Measurements from ENCODE around the gene TOMM5.

Gene TOMM5

DNA sequence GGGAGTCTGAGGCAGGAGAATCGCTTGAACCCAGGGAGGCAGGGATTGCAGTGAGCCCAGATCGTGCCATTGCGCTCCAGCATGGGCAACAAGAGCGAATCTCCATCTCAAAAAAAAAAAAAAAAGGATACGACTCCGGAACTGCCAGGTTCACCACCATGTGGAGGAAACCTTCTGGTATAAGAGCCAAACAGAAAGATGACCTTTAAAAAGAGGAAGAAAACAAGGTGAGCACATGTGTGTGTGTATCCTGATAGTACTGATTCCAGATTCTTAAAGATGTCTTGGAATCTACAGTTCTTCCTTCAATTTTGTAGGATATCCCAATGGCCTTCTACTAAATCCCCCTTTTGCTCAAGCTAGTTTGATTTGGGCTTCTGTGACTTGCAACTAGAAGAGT, 49.9 kb downstream of the TOMM5 start:
- H3K9me3 ChIP-seq (ENCODE audit: control insufficient read depth in 1 of 2, low read length in 2 of 2): no peaks in the 10 kb centered on the region
- H3K27me3 ChIP-seq (ENCODE audit: low read depth, low read length): no peaks in the 10 kb centered on the region
- no peak overlapping the region for H3K27ac ChIP-seq (ENCODE audit: low read length)
- H3K4me3 ChIP-seq (ENCODE audit: low read depth in 1 of 2, low read length in 2 of 2): no peak overlapping the region
- H3K36me3 ChIP-seq (ENCODE audit: control insufficient read depth in 1 of 2, insufficient read depth in 2 of 2, low read length in 2 of 2): peaks cover 11 to 29% of the 10 kb centered on the region in 2 donors
- H3K4me1 ChIP-seq (ENCODE audit: control insufficient read depth in 1 of 2, insufficient read depth in 2 of 2, low read length in 2 of 2): no peaks in the 10 kb centered on the region

DNA sequence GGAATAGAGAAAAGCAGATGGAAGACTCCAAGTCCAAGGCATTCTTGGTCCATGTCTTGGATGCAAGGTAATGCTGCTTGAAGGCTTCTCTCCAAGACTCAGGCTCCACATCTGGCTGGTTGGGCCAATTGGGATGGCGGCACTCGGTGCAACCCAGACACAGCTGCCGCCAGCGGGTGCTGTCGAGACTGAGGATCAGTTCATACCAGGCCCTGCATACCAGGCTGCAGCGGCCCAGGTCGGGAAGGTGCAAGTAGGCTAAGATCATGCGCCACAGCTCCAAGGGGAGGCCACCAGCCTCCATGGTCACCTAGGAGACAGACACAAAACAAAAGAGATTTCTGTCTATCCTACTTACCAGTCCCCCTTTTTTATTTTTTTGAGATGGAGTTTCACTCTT, 50.9 kb downstream of the TOMM5 start:
- H3K9me3 ChIP-seq (ENCODE audit: control insufficient read depth in 1 of 2, low read length in 2 of 2): no peaks in the 10 kb centered on the region
- H3K36me3 ChIP-seq (ENCODE audit: control insufficient read depth in 1 of 2, insufficient read depth in 2 of 2, low read length in 2 of 2): peaks cover 20 to 39% of the 10 kb centered on the region in 2 donors
- no peak overlapping the region for H3K4me3 ChIP-seq (ENCODE audit: low read depth in 1 of 2, low read length in 2 of 2)
- H3K4me1 ChIP-seq (ENCODE audit: control insufficient read depth in 1 of 2, insufficient read depth in 2 of 2, low read length in 2 of 2): no peaks in the 10 kb centered on the region
- H3K27me3 ChIP-seq (ENCODE audit: low read depth, low read length): no peaks in the 10 kb centered on the region
- no peak overlapping the region for H3K27ac ChIP-seq (ENCODE audit: low read length)

- Histone ChIP-seq H3K27me3 (ENCODE audit: low read depth, low read length) (no peaks in the 10 kb centered on the region), H3K27ac (ENCODE audit: low read length) (no peak overlapping the region), H3K4me3 (ENCODE audit: low read depth in 1 of 2, low read length in 2 of 2) (no peak overlapping the region), H3K4me1 (ENCODE audit: control insufficient read depth in 1 of 2, insufficient read depth in 2 of 2, low read length in 2 of 2) (no peaks in the 10 kb centered on the region), H3K9me3 (ENCODE audit: control insufficient read depth in 1 of 2, low read length in 2 of 2) (no peaks in the 10 kb centered on the region), H3K36me3 (ENCODE audit: control insufficient read depth in 1 of 2, insufficient read depth in 2 of 2, low read length in 2 of 2) (peaks cover 20 to 43% of the 10 kb centered on the region in 2 donors)
Measured at GRCh38 chr9:37540634-37541033, 51.8 kb downstream of the TOMM5 start.

- peaks cover 20 to 46% of the 10 kb centered on the region in 2 donors for H3K36me3 ChIP-seq (ENCODE audit: control insufficient read depth in 1 of 2, insufficient read depth in 2 of 2, low read length in 2 of 2)
- no peaks in the 10 kb centered on the region for H3K9me3 ChIP-seq (ENCODE audit: control insufficient read depth in 1 of 2, low read length in 2 of 2)
- no peaks in the 10 kb centered on the region for H3K4me1 ChIP-seq (ENCODE audit: control insufficient read depth in 1 of 2, insufficient read depth in 2 of 2, low read length in 2 of 2)
- H3K27ac ChIP-seq (ENCODE audit: low read length): no peak overlapping the region
- H3K27me3 ChIP-seq (ENCODE audit: low read depth, low read length): no peaks in the 10 kb centered on the region
- H3K4me3 ChIP-seq (ENCODE audit: low read depth in 1 of 2, low read length in 2 of 2): no peak overlapping the region
Measured at GRCh38 chr9:37539634-37540033, 52.8 kb downstream of the TOMM5 start.

Measured in muscle layer of duodenum (tissue), 2 donors.